ENCODE data around the gene MYO5C.

GRCh38 chr15:52307847-52308246 lies 12.2 kb upstream of the MYO5C start:
- TF ChIP-seq SMAD1 (IDR thresholded peaks at IDR 0.05; ENCODE audit: low read depth, partially characterized antibody) (no peak), DPF2 (IDR thresholded peaks at IDR 0.05) (no peak), SP1 (IDR thresholded peaks at IDR 0.05; ENCODE audit: low read depth, low read length) (no peak), EZH2 (IDR thresholded peaks at IDR 0.05; ENCODE audit: borderline replicate concordance, control insufficient read depth, low read depth, low read length) (no peak), USF1 (IDR thresholded peaks at IDR 0.05; ENCODE audit: borderline replicate concordance, extremely low read length, insufficient read depth, low read depth, low read length) (no peak), HDGF (IDR thresholded peaks at IDR 0.05) (no peak), ZBED1 (IDR thresholded peaks at IDR 0.05; ENCODE audit: borderline replicate concordance) (no peak), SIN3A (IDR thresholded peaks at IDR 0.05; ENCODE audit: low read depth, low read length) (no peak), POLR2A (IDR thresholded peaks at IDR 0.05; ENCODE audit: low read depth, low read length) (no peak), YY1 (IDR thresholded peaks at IDR 0.05; ENCODE audit: low read depth, low read length) (no peak), CEBPB (IDR thresholded peaks at IDR 0.05; ENCODE audit: borderline replicate concordance in 1 of 2, low read depth in 2 of 2, low read length in 2 of 2) (no peak)

All from GM12878 (cell line).